PC-9 (cell line): ENCODE results near the gene OR2T1.
"Not testable (repeated sequence)": the region's sequence is repeated elsewhere in the genome, so short reads cannot be mapped to it uniquely, and the experiment has no call there.

Source experiments
- EZH2 ChIP-seq: fragments of 200-600 bp; sonication (generic); IDR thresholded peaks from 2 replicates; pipeline ENCODE4 v1.8.0; 2017; ENCODE audit warnings: antibody characterized with exemption, low read depth
- TF ChIP-seq, protein P1 (sequence below): fragments of 200-600 bp; sonication (generic); conservative IDR thresholded peaks from 2 replicates; pipeline ENCODE4 v1.6.1; 2017; ENCODE audit warnings: mixed run types, antibody characterized with exemption, mild to moderate bottlenecking, moderate library complexity

DNA sequence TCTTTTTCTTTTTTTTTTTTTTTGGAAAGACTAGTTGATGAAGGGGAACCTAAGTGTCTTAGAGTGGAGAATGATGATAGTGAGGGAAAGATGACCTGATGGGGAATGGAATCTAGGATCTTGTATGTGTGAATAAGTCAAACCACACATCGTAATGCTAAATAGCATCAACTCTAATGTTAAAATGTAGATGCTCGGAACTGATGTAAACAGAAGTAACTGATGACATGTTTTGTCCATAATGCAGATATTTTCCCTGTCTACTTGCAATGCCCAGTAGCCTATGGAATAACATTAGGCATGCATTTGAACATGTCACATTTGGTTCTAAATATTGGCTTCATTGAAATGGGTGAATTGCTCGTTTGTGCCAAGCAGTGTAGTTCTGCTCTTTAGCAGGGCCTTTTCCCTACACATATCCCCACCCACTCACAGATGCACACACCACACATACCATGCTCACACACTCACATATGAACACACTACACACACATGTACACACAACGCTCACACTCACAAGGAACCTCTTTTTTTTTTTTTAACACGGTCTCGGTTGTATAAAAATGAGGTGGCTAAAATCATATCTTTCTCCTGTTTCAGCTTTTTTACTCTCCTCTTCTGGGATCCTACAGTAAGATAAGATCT is 47.1 kb downstream of the OR2T1 start:
- TF ChIP-seq, protein P1, sequence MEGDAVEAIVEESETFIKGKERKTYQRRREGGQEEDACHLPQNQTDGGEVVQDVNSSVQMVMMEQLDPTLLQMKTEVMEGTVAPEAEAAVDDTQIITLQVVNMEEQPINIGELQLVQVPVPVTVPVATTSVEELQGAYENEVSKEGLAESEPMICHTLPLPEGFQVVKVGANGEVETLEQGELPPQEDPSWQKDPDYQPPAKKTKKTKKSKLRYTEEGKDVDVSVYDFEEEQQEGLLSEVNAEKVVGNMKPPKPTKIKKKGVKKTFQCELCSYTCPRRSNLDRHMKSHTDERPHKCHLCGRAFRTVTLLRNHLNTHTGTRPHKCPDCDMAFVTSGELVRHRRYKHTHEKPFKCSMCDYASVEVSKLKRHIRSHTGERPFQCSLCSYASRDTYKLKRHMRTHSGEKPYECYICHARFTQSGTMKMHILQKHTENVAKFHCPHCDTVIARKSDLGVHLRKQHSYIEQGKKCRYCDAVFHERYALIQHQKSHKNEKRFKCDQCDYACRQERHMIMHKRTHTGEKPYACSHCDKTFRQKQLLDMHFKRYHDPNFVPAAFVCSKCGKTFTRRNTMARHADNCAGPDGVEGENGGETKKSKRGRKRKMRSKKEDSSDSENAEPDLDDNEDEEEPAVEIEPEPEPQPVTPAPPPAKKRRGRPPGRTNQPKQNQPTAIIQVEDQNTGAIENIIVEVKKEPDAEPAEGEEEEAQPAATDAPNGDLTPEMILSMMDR, result not testable (repeated sequence)
- TF ChIP-seq EZH2, result not testable (repeated sequence)
